HCT116 (cell line): Measurements from ENCODE around the gene C1QTNF12. TPM values are rescaled to one million over a fixed set of nuclear protein-coding genes. Genes with fewer than 3 reads are reported as not detected.

ENCODE experiments used
- ATAC-seq: fragments of 200-7000 bp; cut with Tn5 transposase; 2 replicates; pipeline ENCODE4 v1.9.1; 2020; ENCODE audit warnings: mild to moderate bottlenecking, moderate library complexity
- BruUV-seq: library from RNA; stranded (reverse); fragments of 400-500 nt; replicated peaks from 2 replicates; lab custom pipeline; 2021; lab: Mats Ljungman, UMichigan
- CTCF ChIA-PET: fragments of 300-600 bp; sonication (Branson Sonifier 250); formaldehyde crosslinking; loops from one replicate; lab custom pipeline; 2021; ENCODE audit warnings: antibody characterized with exemption; lab: Charles Lee
- POLR2A ChIA-PET: fragments of 300-600, 350-600 bp; sonication (Branson Sonifier 250); formaldehyde crosslinking; loops from one replicate; lab custom pipeline; 2021; ENCODE audit warnings: antibody characterized with exemption; lab: Charles Lee
- RAD21 ChIA-PET, 2 experiments: fragments of 300-600 bp; sonication (Branson Sonifier 250); formaldehyde crosslinking; loops; one replicate each; lab custom pipeline; 2023; ENCODE audit warnings: low total read pairs in 2 of 2; ENCODE audit not compliant: uncharacterized antibody in 2 of 2, unreplicated experiment in 2 of 2, low non-redundant PET in 1 of 2; lab: Charles Lee
- DNase-seq: peaks from one replicate; pipeline ENCODE4 v3.0.0-alpha.2; 2010; ENCODE audit warnings: low read depth, low spot score
- H2AFZ ChIP-seq: fragments of 200-600 bp; shearing (Covaris generic), sonication (generic); 2 replicates; pipeline ENCODE4 v1.6.1; 2017; ENCODE audit warnings: low read depth, mixed run types, mixed read lengths, antibody characterized with exemption, low read length; ENCODE audit not compliant: poor library complexity, severe bottlenecking
- H3K27ac ChIP-seq: 2 replicates; pipeline ENCODE4 v1.5.1; 2012; ENCODE audit warnings: low read depth, low read length
- H3K27me3 ChIP-seq: fragments of 200-600 bp; sonication (generic); 2 replicates; pipeline ENCODE4 v1.6.1; 2016; ENCODE audit warnings: mixed run types, low read length, mixed read lengths; ENCODE audit not compliant: insufficient read depth
- H3K36me3 ChIP-seq, 2 experiments: fragments of 200-500 bp in 1 of 2; fragments of 200-600 bp in 1 of 2; sonication (Bioruptor generic) in 1 of 2; sonication (generic) in 1 of 2; 2 replicates each; pipeline versions ENCODE4 v1.5.1 to v1.6.1; 2014 to 2016; ENCODE audit warnings: low read length in 2 of 2, inconsistent platforms in 1 of 2, mixed read lengths in 1 of 2, mixed run types in 1 of 2; ENCODE audit not compliant: insufficient read depth in 2 of 2, control insufficient read depth in 1 of 2
- H3K4me1 ChIP-seq, 2 experiments: fragments of 200-600 bp in 1 of 2; sonication (generic) in 1 of 2; 2 replicates each; pipeline versions ENCODE4 v1.5.1 to v1.6.1; 2012 to 2017; ENCODE audit warnings: low read length in 2 of 2, inconsistent platforms in 1 of 2, mild to moderate bottlenecking in 1 of 2, mixed read lengths in 1 of 2, mixed run types in 1 of 2, moderate library complexity in 1 of 2; ENCODE audit not compliant: insufficient read depth in 2 of 2, control insufficient read depth in 1 of 2
- H3K4me2 ChIP-seq: fragments of 200-600 bp; sonication (generic); 2 replicates; pipeline ENCODE4 v1.6.1; 2017; ENCODE audit warnings: mixed run types, low read length, mixed read lengths
- H3K4me3 ChIP-seq, 2 experiments: fragments of 200-600 bp in 1 of 2; sonication (generic) in 1 of 2; replicated peaks in 1 of 2; 2 replicates each; pipeline ENCODE4 v1.5.1; 2011 to 2016; ENCODE audit warnings: low read length in 2 of 2, control low read depth in 1 of 2, low read depth in 1 of 2, mild to moderate bottlenecking in 1 of 2, mixed read lengths in 1 of 2, mixed run types in 1 of 2
- H3K79me2 ChIP-seq: fragments of 200-600 bp; sonication (generic); 2 replicates; pipeline ENCODE4 v1.6.1; 2017; ENCODE audit warnings: mild to moderate bottlenecking, mixed run types, low read length, moderate library complexity, mixed read lengths; ENCODE audit not compliant: insufficient read depth
- H3K9ac ChIP-seq: fragments of 200-600 bp; sonication (generic); 2 replicates; pipeline ENCODE4 v1.6.1; 2016; ENCODE audit warnings: low read length, mixed read lengths
- H3K9me2 ChIP-seq: fragments of 200-600 bp; sonication (generic), shearing (Covaris generic); 2 replicates; pipeline ENCODE4 v1.6.1; 2017; ENCODE audit warnings: mixed run types, mild to moderate bottlenecking, moderate library complexity; ENCODE audit not compliant: insufficient read depth
- H3K9me3 ChIP-seq, 2 experiments: fragments of 200-500 bp in 1 of 2; fragments of 200-600 bp in 1 of 2; sonication (Bioruptor generic) in 1 of 2; sonication (generic) in 1 of 2; 2 replicates each; pipeline ENCODE4 v1.6.1; 2014 to 2017; ENCODE audit warnings: low read length in 2 of 2, mixed read lengths in 2 of 2, inconsistent platforms in 1 of 2, low read depth in 1 of 2, mild to moderate bottlenecking in 1 of 2, mixed run types in 1 of 2, moderate library complexity in 1 of 2; ENCODE audit not compliant: control insufficient read depth in 1 of 2, insufficient read depth in 1 of 2
- H4K20me1 ChIP-seq: fragments of 200-600 bp; sonication (generic), shearing (Covaris generic); 2 replicates; pipeline ENCODE4 v1.6.1; 2017; ENCODE audit warnings: mixed run types, mild to moderate bottlenecking, moderate library complexity; ENCODE audit not compliant: insufficient read depth
- CTCF ChIP-seq, 3 experiments: fragments of 200-600 bp in 1 of 3; sonication (generic) in 1 of 3; IDR thresholded peaks in 2 of 3; conservative IDR thresholded peaks in 1 of 3; 2 replicates each; pipeline ENCODE4 v1.5.1; 2012 to 2017; ENCODE audit warnings: low read depth in 2 of 3, low read length in 2 of 3, antibody characterized with exemption in 1 of 3, borderline replicate concordance in 1 of 3, control low read depth in 1 of 3, mild to moderate bottlenecking in 1 of 3, mixed read lengths in 1 of 3, mixed run types in 1 of 3, moderate library complexity in 1 of 3; ENCODE audit not compliant: insufficient read depth in 1 of 3
- MAX ChIP-seq: IDR thresholded peaks from 2 replicates; pipeline ENCODE4 v1.6.1; 2012
- POLR2AphosphoS5 ChIP-seq: IDR thresholded peaks from 2 replicates; pipeline ENCODE4 v1.6.1; 2011; ENCODE audit warnings: mild to moderate bottlenecking, low read depth, low read length, moderate library complexity
- REST ChIP-seq: IDR thresholded peaks from 2 replicates; pipeline ENCODE4 v1.6.1; 2012; ENCODE audit warnings: low read depth
- SIN3A ChIP-seq: IDR thresholded peaks from 2 replicates; pipeline ENCODE4 v1.6.1; 2012; ENCODE audit warnings: low read depth
- ZFX ChIP-seq: fragments of 450-650 bp; IDR thresholded peaks from 2 replicates; pipeline ENCODE4 v1.6.1; 2017
- intact Hi-C: fragments of 100-400 bp; cut with micrococcal nuclease; formaldehyde crosslinking; loops from 2 replicates; pipeline ENCODE4 v1.10.0; 2022
- total RNA-seq: library from RNA; stranded (reverse); gene quantifications from one replicate; pipeline ENCODE4 v1.2.1, GENCODE V29; 2021; ENCODE audit not compliant: unreplicated experiment

Gene C1QTNF12
- total RNA-seq, 1 experiment from 2014 or later: 6.9 TPM

GRCh38 chr1:1206966-1207531 is 39.5 kb downstream of the C1QTNF12 start:
- peak in 1 of 3 experiments; percentile 23; a peak in 2 of 6 replicates for TF ChIP-seq CTCF (IDR thresholded peaks at IDR 0.05 in 2 of 3, conservative IDR thresholded peaks at IDR 0.05 in 1 of 3; ENCODE audit: borderline replicate concordance in 1 of 3, insufficient read depth in 1 of 3, low read depth in 2 of 3, low read length in 2 of 3)
- no peak for TF ChIP-seq SIN3A
- Histone ChIP-seq H3K27ac (peak overlapping the region; percentile 94; the same call in 1 of the 2 replicates), H3K9ac (peak overlapping the region; percentile 83), H3K4me1 (peaks cover 30 to 38% of the 10 kb centered on the region in 2 experiments), H3K27me3 (no peaks in the 10 kb centered on the region), H3K4me3 (peak overlapping the region; percentile 67 to 70), H3K4me2 (peak overlapping the region; percentile 97), H3K9me3 (no peaks in the 10 kb centered on the region), H3K36me3 (no peaks in the 10 kb centered on the region), H4K20me1 (no peaks in the 10 kb centered on the region), H3K9me2 (no peaks in the 10 kb centered on the region), H2AFZ (no peak overlapping the region), H3K79me2 (peaks cover 8% of the 10 kb centered on the region; the same call in 1 of the 2 replicates)
- peak; percentile 35 for ATAC-seq
- ChIA-PET POLR2A (no interaction called here), RAD21 (no interaction called here), CTCF (no interaction called here)
- no TSS peak for BruUV-seq
- DNase-seq: no peak
- intact Hi-C loops: loop anchor here (5.0 kb wide), 1 partner anchor 45 kb away; no protein-coding TSS in a partner anchor

- no TSS peak for BruUV-seq
- no peaks in the 10 kb centered on the region for H3K36me3 ChIP-seq
- ChIA-PET POLR2A (no interaction called here), RAD21 (no interaction called here), CTCF (no interaction called here)
- no peaks in the 10 kb centered on the region for H3K9me3 ChIP-seq
- H4K20me1 ChIP-seq: no peaks in the 10 kb centered on the region
- TF ChIP-seq POLR2AphosphoS5 (peak; percentile 73), REST (no peak), MAX (peak; percentile 75), ZFX (peak; percentile 80; the same call in 1 of the 2 replicates)
- H3K4me2 ChIP-seq: peak within 1 kb of the TSS; percentile 97
- H3K9me2 ChIP-seq: no peaks in the 10 kb centered on the region
- peaks cover 8% of the 10 kb centered on the region; the same call in 1 of the 2 replicates for H3K79me2 ChIP-seq
- no peaks in the 10 kb centered on the region for H3K27me3 ChIP-seq
- peaks cover 30 to 39% of the 10 kb centered on the region in 2 experiments for H3K4me1 ChIP-seq
- H3K9ac ChIP-seq: peak within 1 kb of the TSS; percentile 83
- intact Hi-C loops: loop anchor here (5.0 kb wide), 1 partner anchor 44 kb away; no protein-coding TSS in a partner anchor
- peak within 1 kb of the TSS; percentile 67 to 70 for H3K4me3 ChIP-seq
- peak within 1 kb of the TSS; percentile 94 for H3K27ac ChIP-seq
- DNase-seq (peak; percentile 23), ATAC-seq (peak; percentile 75)
- H2AFZ ChIP-seq: no peak within 1 kb of the TSS
Observed at GRCh38 chr1:1206376-1206965, 40.1 kb downstream of the C1QTNF12 start, which contains the start of gene TNFRSF18. Gene TNFRSF18 (minus strand): TSS chr1:1206592. CDS start chr1:1206571, 21 bp downstream.
